ENCODE data around the gene DIPK1B. TPM values are rescaled to one million over a fixed set of nuclear protein-coding genes. Genes with fewer than 3 reads are reported as not detected.

Gene DIPK1B
- total RNA-seq (2013; cell fraction: nucleolus; rRNA removed): 0.32 and 0.58 TPM in 2 replicates
- 0.11 and 0.28 TPM in 2 replicates for total RNA-seq (2014; rRNA removed)
- 0.09 TPM in 2 replicates for total RNA-seq (2014; rRNA removed; fragmentation: Illumina TruSeq; extraction: Trizol)
- total RNA-seq (2021): 0.21 and 0.32 TPM in 2 replicates
- polyA plus RNA-seq (2011; ENCODE audit: low read depth): 0.37 TPM
- polyA plus RNA-seq (2011; rRNA removed): 0.06 and 0.12 TPM in 2 replicates
- 0.15 and 0.30 TPM in 2 replicates for polyA plus RNA-seq (2011; cell fraction: cytosol; rRNA removed)
- 1.1 and 1.4 TPM in 2 replicates for polyA plus RNA-seq (2011; cell fraction: nucleus; rRNA removed)
- polyA plus RNA-seq (2012): 0.85 and 1.1 TPM in 2 replicates
- not detected in 2 replicates for polyA plus RNA-seq (2014; fragmentation: Illumina TruSeq; extraction: Trizol)
- polyA plus RNA-seq (2014; fragmentation: Nextera tagmentation; extraction: Ambion mirVana): not detected
- 0.16 and 0.20 TPM in 2 replicates for polyA plus RNA-seq (2014; rRNA removed)
- polyA plus RNA-seq (2016; fragmentation: Nextera tagmentation; extraction: Ambion mirVana): under 1 TPM; 0.08 to 0.13 TPM
- polyA minus RNA-seq (2011; rRNA and poly(A)+ RNA removed): 0.15 and 0.22 TPM in 2 replicates
- not detected in 2 replicates for polyA minus RNA-seq (2011; cell fraction: cytosol; rRNA and poly(A)+ RNA removed)
- 0.12 and 0.19 TPM in 2 replicates for polyA minus RNA-seq (2011; cell fraction: nucleus; rRNA and poly(A)+ RNA removed)
- Bru-seq, nascent RNA: percentile 13 among the genes with signal in this experiment
- BruChase-seq, experiment 1, labeled RNA remaining after a 6-hour chase: percentile 8 among the genes with signal in this experiment
- percentile 16 among the genes with signal in this experiment for BruChase-seq, experiment 2, labeled RNA remaining after a 2-hour chase
- long read RNA-seq, experiment 1: 0 reads
- long read RNA-seq, experiment 2: 0 reads

DNA sequence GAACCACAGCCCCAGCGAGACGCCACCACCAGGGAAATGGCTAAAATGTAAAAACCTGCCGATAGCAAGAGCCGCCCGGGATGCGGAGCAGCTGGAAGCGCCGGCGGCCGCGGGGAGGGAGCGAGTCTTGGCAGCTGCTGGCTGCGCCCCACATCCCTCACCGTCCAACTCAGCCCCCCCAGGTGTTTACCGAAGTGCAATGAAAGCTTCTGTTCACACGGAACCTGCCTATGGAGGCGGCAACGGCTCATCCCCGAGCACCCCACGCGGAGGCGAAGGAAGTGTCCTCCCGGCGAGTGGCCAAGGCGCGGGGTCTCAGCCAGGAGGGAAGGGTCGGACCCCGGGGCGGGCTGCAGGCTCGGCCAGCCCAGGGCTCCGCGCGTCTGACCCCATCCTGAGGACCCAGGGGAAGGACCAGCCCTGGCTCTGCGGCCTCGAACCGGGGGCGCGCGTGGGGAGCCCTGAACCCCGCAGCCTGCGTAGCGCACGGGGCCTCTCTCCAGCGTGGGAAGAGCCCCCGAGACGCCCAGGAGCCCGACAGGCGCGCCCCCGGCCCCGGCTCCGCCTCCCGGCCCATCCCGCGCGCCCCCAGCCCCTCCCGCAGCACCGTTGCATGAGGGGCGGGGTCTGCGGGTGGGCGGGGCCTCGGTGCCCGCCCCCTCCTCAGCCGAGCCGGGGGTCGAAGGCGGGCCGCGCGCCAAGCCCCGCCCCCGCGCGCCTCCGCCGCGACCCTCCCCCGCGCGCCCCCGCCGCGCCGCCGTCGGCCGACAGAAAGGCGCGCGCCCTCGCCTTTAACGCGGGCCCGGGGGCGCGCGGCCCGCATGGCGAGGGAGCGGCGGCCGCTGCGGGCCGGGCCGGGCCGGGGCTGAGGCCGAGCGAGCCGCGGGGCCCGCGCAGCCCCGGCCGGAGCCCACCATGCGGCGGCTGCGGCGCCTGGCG is at the start of gene DIPK1B:
DIPK1B (plus strand) TSS at position 822 of the 939 bp plus-strand sequence; CDS start at position 916, 94 bp downstream.
- ChIA-PET POLR2A (no interaction called here), SMC1A (ENCODE audit: uncharacterized antibody, unreplicated experiment) (no interaction called here), CTCF (no interaction called here), RAD21 (ENCODE audit: unreplicated experiment) (no interaction called here)
- WGBS (ENCODE audit: insufficient coverage, insufficient replicate concordance, low lambda C conversion rate, missing lambda C conversion rate): 21% methylated on average over 44 of the region's 119 CpGs
- H3K27ac ChIP-seq (ENCODE audit: control insufficient read depth, insufficient read depth): no peak within 1 kb of the TSS
- no peak for FAIRE-seq
- no peak within 1 kb of the TSS for H3K4me3 ChIP-seq
- H2AFZ ChIP-seq (ENCODE audit: control insufficient read depth, low read depth, low read length): no peak within 1 kb of the TSS
- no peak within 1 kb of the TSS for H3K9ac ChIP-seq (ENCODE audit: control insufficient read depth, insufficient read depth, low read length)
- H4K20me1 ChIP-seq (ENCODE audit: control insufficient read depth, insufficient read depth): no peaks in the 10 kb centered on the region
- no TSS peak for BruUV-seq (replicated peaks)
- 0 out of 2 replicates have a peak within 1 kb of the TSS, but pooled peaks have one; percentile 9 for H3K4me2 ChIP-seq (ENCODE audit: control insufficient read depth, insufficient read depth)
- peaks cover 2 to 7% of the 10 kb centered on the region in 2 experiments for H3K27me3 ChIP-seq (replicated peaks in 1 of 2; ENCODE audit: control insufficient read depth in 2 of 2, insufficient read depth in 2 of 2, low read length in 1 of 2)
- in situ Hi-C loops (cut with MboI) (no loop called here), intact Hi-C loops (cut with micrococcal nuclease; ENCODE audit: unreplicated experiment) (no loop called here)
- TF ChIP-seq CBX3 (IDR thresholded peaks at IDR 0.05; ENCODE audit: borderline replicate concordance, low read depth): no peak
- TF ChIP-seq, protein P1, sequence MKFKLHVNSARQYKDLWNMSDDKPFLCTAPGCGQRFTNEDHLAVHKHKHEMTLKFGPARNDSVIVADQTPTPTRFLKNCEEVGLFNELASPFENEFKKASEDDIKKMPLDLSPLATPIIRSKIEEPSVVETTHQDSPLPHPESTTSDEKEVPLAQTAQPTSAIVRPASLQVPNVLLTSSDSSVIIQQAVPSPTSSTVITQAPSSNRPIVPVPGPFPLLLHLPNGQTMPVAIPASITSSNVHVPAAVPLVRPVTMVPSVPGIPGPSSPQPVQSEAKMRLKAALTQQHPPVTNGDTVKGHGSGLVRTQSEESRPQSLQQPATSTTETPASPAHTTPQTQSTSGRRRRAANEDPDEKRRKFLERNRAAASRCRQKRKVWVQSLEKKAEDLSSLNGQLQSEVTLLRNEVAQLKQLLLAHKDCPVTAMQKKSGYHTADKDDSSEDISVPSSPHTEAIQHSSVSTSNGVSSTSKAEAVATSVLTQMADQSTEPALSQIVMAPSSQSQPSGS (IDR thresholded peaks at IDR 0.05; ENCODE audit: low read length): no peak
- no peak for TF ChIP-seq POLR2AphosphoS2 (IDR thresholded peaks at IDR 0.05; ENCODE audit: low read depth, low read length)
- TF ChIP-seq ETV6 (conservative IDR thresholded peaks at IDR 0.05 in 1 of 2, IDR thresholded peaks at IDR 0.05 in 1 of 2; ENCODE audit: borderline replicate concordance in 1 of 2, low read depth in 1 of 2): no peak
- no peak for TF ChIP-seq YBX1 (IDR thresholded peaks at IDR 0.05)
- no peak for TF ChIP-seq TAF1 (IDR thresholded peaks at IDR 0.05; ENCODE audit: borderline replicate concordance, low read depth, low read length)
- no peaks in the 10 kb centered on the region for H3K4me1 ChIP-seq (ENCODE audit: control insufficient read depth, insufficient read depth, low read length)
- no peaks in the 10 kb centered on the region for H3K9me3 ChIP-seq (replicated peaks; ENCODE audit: control insufficient read depth, insufficient read depth, low read length)
- no peak for DNase-seq (ENCODE audit: low read depth, low spot score)
- no peaks in the 10 kb centered on the region for H3K79me2 ChIP-seq (ENCODE audit: control insufficient read depth, insufficient read depth, low read length)
- no peak for ATAC-seq
- no peaks in the 10 kb centered on the region for H3K36me3 ChIP-seq (ENCODE audit: control insufficient read depth in 2 of 2, insufficient read depth in 2 of 2, low read length in 1 of 2)

Data from GM12878 (cell line).